DMS153 treated with DMSO at 0.1 percent for 48 hours (cell line): Measurements from ENCODE around the gene NFATC1.

Experiments used
- DNase-seq: peaks from one replicate; lab custom pipeline; 2025; ENCODE audit not compliant: unreplicated experiment; lab: John Stamatoyannopoulos, UW

The NFATC1 gene

DNA sequence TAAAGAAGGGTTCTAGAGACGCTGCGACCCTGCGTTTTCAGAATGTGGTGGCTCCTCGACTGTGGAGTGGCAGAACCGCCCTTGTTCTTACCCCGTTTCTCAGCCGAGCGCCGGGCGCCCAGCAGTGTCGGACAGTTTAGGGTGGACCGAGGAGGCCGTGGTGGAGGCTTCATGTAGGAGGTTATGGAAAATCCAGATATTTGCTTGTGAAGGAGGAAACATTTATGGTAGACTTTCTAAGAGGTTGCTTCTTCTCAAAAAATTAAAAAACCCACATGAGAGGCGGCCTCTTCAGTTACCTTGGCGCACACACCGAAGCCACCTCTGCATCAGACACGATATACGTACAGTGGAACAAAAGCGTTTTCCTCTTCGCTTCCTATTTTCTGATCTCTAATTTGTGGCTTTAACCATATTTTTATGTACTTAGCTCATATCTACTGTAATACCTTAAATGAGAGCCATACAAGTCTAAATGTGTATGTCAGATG is 120.8 kb downstream of the NFATC1 start:
- no peak for DNase-seq

DNA sequence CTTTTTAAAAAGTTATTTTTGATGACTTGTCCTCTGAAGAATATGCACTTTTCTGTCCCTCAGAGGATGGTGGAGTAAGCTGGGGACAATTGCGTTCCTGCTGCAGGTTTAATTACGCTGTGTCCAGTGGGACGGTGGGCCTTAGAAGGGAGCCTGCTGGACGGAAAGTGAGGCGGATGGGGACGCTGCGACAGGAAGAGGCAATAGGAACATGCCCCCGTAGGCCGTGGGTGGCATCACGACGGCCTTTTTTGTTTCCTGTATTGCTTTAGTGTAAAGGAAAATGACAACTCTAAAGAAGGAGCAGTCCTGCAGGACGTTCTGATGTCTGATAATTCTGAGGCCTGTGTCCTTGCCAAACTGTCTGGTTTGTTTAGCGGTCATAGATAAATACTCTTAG is 121.6 kb downstream of the NFATC1 start:
- no peak for DNase-seq

DNA sequence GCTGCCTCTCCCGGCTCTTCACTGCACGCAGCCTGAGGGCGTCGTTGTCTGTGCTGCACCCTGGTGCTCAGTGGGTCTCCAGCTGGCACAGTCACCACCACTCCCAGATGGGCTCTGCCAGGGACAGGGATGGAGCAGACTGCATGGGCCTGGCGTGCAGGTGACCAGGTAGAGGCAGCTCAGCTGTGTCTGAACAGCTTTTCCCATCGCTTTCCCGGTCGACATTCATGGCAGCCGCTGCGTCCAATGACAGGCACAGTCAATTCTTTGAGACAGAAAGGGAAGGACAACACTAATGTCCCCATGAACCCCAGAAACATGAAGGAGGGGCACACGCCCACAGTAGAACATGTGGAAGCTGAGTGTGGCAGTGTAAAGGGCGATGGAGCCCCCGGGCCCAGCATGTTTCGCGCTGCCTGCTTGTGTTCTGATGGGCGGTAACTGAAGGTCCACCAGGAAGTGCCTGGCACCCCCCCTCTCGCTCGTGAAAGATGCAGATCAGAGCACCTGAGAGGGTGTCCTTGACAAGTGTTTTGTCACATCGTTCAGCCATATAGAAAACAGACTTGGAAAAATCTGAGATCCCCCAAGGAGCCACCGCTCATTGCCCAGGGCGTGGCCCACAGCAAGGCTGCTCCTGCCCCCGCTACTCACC is 122.4 kb downstream of the NFATC1 start:
- no peak for DNase-seq

DNA sequence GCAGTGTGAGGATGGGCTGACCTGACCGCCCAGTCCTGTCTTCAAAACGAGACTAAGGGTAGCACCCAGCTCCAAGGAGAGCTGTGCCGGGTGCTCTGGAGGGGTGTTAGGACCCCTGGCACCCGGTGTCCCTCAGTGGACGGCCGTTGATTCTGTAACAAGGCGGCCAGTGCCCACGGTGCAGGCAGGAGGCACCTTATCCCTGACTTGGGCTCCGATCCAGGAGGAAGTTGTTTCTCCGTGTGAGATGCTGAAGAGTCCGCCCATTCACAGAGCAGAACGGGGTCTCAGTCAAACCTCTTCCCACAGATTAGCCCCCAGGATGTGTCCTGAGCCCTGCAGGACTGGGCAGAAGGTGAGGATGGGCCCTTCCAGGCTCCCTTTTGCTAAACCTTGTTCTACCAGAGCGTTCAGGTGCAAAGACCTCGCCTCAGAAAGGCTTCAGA is 123.0 kb downstream of the NFATC1 start:
- DNase-seq: no peak

DNA sequence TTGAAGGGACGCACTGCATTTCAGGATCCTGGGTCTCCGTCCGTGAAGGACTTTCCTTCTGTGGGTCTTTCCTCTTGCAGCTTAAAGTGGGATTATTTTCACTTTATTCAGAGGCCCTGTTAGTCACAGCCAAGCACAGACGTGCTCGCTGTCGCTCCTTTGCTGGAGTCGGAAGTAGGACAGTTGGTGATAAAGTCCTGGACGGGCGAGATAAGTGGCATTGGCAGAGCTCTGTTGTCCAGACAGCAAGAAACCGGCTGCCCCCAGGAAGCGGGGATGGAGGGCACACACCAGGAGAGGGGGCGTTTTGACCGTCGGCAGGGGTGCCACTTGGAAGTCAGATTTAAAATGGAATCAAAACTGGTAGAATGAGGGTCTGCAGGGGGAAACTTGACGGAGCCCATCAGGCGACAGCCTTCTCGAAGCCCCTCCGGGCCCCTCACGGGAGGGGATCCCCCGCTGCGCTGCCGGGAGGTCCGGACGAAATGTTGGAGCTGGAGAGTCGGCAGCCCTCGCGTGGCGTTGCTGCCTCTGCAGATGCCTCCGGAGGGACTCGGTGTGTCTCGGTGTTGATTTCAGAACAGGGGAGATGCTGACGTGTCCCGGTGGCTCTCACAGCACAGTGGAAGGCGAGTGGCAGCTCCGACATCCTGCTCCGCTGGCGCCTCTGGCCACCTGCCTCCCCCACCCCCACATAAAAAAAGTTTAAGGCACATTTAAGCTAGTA is 124.2 kb downstream of the NFATC1 start:
- no peak for DNase-seq

DNA sequence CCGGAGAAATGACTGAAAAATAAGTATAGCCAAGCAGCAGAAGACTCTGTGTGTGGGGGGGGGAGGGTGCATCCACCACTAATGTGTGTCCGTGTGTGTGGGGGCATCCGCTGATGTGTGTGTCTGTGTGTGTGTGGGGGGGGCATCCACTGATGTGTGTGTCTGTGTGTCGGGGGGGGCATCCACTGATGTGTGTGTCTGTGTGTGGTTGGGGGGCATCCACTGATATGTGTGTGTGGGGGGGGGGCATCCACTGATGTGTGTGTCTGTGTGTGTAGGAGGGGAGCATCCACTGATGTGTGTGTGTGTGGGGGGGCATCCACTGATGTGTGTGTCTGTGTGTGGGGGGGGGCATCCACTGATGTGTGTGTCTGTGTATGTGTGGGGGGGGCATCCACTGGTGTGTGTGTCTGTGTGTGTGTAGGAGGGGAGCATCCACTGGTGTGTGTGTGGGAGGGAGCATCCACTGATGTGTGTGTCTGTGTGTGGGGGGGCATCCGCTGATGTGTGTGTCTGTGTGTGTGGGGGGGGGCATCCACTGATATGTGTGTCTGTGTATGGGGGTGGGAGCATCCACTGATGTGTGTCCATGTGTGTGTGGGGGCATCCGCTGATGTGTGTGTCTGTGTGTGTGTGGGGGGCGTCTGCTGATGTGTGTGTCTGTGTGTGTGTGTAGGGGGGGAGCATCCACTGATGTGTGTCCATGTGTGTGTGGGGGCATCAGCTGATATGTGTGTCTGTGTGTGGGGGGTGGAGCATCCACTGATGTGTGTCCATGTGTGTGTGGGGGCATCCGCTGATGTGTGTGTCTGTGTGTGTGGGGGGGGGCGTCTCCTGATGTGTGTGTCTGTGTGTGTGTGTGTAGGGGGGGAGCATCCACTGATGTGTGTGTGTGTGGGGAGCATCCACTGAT is 125.0 kb downstream of the NFATC1 start:
- no peak for DNase-seq

DNA sequence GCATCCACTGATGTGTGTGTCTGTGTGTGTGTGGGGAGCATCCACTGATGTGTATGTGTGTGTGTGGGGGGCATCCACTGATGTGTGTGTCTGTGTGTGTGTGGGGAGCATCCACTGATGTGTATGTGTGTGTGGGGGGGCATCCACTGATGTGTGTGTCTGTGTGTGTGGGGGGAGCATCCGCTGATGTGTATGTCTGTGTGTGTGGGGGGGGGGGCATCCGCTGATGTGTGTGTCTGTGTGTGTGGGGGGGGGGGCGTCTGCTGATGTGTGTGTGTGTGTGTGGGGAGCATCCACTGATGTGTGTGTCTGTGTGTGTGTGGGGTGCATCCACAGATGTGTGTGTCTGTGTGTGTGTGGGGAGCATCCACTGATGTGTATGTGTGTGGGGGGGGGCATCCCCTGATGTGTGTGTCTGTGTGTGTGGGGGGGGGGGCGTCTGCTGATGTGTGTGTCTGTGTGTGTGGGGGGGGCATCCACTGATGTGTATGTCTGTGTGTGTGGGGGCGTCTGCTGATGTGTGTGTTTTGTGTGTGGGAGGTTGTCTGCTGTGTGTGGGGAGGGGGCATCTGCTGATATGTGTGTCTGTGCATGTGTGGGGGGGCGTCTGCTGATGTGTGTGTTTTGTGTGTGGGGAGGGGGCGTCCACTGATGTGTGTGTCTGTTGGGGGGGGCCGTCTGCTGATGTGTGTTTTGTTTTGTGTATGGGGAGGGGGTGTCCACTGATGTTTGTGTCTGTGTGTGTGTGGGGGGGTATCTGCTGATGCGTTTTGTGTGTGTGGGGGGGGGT is 125.9 kb downstream of the NFATC1 start:
- DNase-seq: no peak

DNA sequence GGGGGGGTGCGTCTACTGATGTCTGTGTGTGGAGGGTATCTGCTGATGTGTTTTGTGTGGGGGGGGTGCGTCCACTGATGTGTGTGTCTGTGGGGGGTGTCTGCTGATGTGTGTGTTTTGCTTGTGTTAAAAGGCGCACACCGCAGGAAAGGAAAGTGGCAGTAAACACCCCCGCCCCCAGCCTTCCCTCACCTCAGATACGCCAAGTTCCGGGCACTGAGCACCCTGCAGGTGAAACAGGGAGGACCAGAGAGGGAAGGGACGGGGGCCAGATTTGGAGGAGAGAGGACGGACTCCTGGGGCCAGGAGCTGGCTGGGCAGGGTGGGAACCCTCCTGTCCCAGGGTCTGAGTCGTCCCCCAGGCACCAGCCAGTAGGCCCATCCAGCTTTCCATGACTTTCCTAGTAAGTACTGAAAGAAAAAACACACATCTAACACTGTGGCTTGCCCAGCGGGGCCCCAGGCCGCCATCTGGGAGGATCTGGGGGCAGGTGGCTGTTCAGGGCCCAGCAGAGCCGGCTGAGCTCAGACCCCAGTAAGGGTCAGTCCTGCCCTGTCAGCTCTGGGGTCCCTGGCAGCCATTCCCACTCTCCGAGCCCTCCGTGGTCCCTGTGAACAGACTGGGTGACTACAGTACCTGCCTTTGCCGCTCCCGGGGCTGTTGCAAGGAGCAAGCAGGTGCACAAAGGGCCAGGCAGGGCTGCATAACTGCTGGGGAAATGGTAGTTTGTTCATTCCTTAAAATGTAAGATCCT is 126.9 kb downstream of the NFATC1 start:
- DNase-seq: no peak

DNA sequence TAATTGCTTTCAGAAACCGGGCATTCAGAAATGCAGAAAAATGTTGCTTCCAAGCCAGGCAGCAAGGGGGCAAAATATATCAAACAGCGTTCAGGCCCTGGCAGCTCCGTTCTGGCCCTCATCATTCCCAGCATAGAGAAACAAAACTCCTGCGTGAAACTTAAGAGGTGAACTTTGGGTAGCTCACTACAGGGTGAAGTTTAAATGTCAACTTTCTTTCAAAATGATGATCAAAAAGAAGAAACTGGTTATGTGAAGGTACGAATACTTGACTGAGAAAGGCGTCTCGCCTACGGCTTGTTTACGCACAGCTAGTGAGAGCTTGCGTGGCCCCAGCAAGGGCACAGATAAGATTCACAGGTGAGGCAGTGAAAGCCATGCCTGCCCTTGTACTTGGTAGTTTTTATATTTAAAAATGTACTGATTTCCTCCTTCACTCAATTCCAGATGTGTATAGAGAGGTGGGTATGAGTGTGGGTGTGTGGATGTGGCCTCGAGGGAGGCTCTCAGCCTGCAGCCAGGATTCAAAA is 127.5 kb downstream of the NFATC1 start:
- no peak for DNase-seq

DNA sequence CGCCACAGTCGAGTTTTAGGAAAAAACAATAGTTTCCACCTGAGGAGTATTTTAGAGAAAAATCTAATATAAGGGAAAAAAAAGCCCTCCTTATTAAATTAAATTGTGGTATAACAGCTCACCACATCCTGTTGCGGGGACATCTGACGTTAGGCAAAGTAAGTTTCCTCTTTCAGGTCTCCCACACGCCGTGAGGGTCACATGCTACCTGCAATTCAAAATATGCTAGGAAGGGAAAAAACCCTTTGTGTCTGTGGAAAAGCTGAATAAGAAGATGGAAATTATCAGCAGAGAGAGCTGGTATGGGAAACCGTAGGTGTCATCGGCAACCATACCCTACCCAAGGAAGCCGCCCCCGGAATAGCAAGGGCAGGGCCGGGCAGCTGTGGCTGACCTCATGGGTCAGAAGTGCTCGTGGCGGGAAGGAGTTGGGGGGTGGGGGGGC is 128.0 kb downstream of the NFATC1 start:
- DNase-seq: no peak

DNA sequence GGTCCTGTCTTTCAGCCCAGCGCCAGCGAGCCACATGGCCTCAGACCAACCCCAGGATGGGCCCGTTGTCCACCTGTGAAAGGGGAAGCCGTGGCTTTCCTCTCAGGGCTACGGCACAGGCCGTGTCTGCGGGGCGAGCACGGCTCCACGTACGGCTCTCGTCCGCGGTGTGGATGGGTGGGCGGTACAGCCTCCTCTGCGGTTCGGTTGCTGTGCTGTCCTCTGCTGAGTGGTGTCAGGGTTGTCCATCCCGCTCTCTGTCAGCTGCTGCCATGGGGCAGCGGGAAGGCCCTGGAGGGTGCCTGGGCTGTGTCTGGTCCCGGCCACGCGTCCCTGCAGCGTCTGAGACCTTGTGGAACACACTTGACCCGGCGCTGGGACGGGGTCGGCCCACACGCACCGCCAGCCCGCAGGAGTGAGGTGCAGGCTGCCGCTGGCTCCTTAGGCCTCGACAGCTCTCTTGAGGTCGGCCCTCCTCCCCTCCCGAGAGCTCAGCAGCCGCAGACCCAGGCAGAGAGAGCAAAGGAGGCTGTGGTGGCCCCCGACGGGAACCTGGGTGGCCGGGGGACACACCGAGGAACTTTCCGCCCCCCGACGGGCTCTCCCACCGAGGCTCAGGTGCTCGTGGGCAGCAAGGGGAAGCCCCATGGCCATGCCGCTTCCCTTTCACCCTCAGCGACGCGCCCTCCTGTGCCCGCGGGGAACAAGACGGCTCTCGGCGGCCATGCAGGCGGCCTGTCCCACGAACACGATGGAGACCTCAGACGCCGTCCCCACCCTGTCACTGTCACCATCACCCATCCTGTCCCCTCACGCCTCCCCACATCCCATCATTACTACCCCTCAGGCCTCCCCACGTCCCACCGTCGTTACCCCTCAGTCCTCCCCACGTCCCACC is 128.7 kb downstream of the NFATC1 start:
- no peak for DNase-seq

DNA sequence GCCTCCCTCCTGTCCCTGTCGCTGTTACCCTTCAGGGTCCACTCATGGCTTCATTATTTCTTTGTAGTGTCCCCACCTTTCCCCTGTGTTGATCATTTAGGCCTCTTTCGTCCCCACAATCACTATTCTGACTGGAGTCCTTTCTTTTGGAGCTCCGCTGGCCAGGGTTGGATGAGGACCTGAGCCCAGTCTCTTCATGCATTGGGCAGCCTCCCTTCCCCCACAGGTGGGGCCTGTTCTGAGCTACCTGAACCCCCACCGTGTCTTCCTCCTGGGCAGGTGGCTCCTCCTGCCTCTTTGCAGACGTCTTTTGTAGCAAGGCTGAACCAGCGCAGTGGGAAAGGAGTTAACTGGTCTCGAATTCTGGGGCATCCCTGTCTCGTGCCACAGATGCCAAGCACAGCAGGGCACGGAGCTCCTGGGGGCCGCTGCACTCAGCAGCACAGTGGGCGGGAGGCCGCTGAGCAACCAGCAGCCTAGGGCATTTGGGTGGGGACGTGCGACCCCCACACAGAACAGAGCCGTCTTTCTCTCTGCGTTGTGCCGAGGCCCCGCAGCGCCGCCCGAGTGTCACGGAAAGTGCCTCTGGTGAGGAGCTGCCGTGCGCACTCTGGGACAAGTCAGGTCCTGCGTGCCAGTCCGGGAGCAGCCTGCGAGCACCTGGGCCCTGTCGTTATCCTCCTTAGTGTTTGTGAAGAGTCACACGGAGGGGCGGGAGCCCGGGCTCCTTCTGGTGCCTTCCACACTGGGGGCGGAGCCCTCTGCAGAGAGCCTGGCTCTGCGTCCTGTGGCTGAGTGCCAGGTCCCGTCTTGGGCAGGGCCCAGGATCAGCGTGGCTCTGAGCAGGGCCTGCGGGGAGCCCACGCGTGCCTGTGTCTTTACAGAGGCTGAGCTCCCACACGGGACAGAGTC is 130.1 kb downstream of the NFATC1 start:
- no peak for DNase-seq

DNA sequence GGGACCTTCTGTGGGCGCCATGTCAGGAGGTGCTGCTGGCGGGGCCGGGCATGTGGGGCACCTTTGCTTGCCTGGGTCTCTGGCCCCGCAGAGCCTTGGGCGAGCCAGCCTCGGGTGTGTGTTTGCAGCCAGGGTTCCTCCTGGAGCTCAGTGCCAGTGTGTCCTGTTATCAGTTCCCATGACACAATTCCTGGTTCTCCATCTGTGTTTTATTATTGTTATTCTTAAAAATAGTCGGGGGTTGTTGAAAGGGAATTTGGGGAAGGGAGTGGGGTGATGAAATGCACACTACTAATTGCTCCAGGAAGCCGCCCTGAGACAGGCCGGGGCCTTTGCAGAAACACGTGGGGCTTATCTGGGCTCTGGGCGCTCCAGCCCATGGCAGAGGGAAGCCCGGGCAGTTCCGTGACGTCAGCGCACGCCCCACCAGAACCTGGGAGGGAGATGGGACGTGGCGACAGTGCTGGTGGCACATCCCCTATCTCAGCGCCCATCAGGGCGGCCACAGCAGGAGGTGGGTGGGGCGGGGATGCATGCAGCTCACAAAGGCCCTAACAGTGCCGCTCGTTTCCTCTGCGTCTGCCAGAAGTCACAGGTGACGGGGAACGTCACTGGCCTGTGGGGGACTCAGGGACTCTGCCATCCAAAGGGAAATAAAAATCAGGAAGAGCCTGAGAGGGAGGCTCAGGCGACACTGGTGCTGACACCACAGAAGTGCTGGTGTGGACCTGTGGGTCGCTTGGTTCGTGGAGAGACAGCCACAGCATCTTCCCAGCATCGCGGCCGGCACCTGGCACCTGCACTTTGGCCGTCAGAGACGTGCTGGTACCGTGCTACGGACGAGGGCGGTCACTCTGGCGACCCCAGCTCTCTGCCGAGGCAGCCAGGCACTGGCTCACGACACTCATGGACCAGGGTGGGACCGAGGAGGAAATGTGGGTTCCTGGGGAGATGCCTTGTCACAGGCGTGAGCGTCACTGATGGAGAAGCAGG is 131.0 kb downstream of the NFATC1 start:
- no peak for DNase-seq

DNA sequence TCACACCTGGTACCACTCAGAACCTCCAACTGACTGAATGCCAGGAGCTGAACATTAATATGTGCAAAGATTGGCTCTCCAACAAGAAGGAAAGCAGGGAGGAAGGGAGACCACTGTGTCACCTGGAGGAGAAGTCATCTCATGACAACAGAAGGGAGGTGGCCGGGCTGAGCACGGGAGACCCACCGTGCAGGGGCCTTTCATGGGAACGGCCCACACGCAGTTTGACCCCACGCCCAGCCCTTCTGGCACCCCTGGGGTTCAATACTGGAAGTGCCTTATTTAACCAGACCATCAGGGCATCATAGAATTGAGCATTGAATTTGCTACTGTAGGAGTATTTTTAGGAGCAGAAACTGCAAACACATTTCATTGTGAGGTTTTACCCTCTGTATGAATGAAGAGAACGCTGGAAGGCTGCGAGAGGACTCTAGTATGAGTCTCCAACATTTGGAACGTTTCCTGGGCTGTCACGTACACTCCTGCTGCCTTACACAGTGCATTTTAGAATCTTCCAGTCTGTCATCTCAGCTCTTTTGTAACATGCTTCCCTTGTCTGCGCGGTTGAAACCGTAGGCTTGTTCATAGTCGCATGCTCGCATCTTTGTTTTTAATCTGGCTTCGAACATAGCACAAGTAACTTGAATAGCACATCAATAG is 132.1 kb downstream of the NFATC1 start:
- no peak for DNase-seq

DNA sequence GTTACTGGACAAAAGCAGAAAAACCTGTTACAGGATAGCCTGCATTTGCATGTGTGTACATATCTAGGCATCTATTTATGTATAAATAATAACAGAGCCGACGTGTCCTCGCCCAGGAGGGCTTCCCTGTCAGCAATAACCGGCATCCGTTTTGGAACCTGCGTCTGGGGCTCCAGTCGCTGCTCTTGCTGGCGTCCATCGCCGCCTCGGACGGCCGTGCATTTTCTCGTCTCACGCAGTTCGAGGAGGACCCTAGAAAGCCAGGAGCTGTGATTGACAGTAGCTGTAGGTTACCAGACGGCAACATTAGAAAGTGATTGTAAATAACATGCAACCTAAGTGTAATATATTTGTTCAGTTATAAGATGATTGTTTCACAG is 132.6 kb downstream of the NFATC1 start:
- no peak for DNase-seq

DNA sequence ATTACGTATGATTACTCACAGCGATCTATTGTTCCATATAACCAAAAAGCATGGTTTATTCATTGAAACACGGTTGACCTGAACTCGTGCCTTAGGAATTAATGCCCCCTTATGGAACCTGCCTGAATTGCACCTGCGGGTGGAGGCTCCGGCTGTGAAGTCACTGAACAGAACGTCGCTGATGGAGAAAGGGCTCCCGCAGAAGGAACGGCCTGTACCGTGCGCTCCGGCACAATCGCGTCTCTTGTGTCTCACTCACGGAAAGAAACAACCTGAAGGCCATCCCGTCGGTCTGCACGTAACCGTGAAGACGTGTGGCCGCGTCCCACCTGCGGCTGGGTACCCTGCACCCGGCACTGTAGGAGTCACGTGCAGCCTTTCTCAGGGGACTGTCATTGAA is 133.1 kb downstream of the NFATC1 start:
- peak; percentile 63 for DNase-seq
